MM.1S (cell line): Measurements from ENCODE around the gene ANAPC16.

ENCODE experiments used
- DNase-seq: peaks from one replicate; pipeline ENCODE4 v3.0.0-alpha.2; 2015
- H2AFZ ChIP-seq: fragments of 300-600 bp; sonication (generic); 2 replicates; pipeline ENCODE4 v1.6.0; 2016; ENCODE audit warnings: antibody characterized with exemption, low read length
- H3F3A ChIP-seq: fragments of 300-600 bp; sonication (generic); 2 replicates; pipeline ENCODE4 v1.6.1; 2016; ENCODE audit warnings: mild to moderate bottlenecking, antibody characterized with exemption, low read length, moderate library complexity, mixed read lengths; ENCODE audit not compliant: insufficient read depth
- H3K27ac ChIP-seq: fragments of 300-600 bp; sonication (generic); 2 replicates; pipeline ENCODE4 v1.5.1; 2016; ENCODE audit warnings: mild to moderate bottlenecking, low read length
- H3K27me3 ChIP-seq: fragments of 300-600 bp; sonication (generic); replicated peaks from 2 replicates; pipeline ENCODE4 v1.6.0; 2016; ENCODE audit warnings: low read length; ENCODE audit not compliant: insufficient read depth
- H3K36me3 ChIP-seq: fragments of 300-600 bp; sonication (generic); replicated peaks from 2 replicates; pipeline ENCODE4 v1.6.1; 2016; ENCODE audit warnings: mild to moderate bottlenecking, low read length, mixed read lengths; ENCODE audit not compliant: insufficient read depth
- H3K4me1 ChIP-seq: fragments of 300-600 bp; sonication (generic); 2 replicates; pipeline ENCODE4 v1.6.1; 2016; ENCODE audit warnings: low read length, mixed read lengths
- H3K4me2 ChIP-seq: fragments of 300-600 bp; sonication (generic); 2 replicates; pipeline ENCODE4 v1.6.0; 2016; ENCODE audit warnings: low read depth, low read length
- H3K4me3 ChIP-seq: fragments of 300-600 bp; sonication (generic); 2 replicates; pipeline ENCODE4 v1.5.1; 2016; ENCODE audit warnings: low read length, mixed read lengths
- H3K79me2 ChIP-seq: fragments of 300-600 bp; sonication (generic); 2 replicates; pipeline ENCODE4 v1.6.1; 2016; ENCODE audit warnings: mixed run types, low read length, mixed read lengths
- H3K9ac ChIP-seq: fragments of 300-600 bp; sonication (generic); 2 replicates; pipeline ENCODE4 v1.6.1; 2016; ENCODE audit warnings: low read length, mixed read lengths
- H3K9me2 ChIP-seq: fragments of 300-600 bp; sonication (generic); replicated peaks from 2 replicates; pipeline ENCODE4 v1.6.1; 2016; ENCODE audit warnings: mild to moderate bottlenecking, low read length, mixed read lengths; ENCODE audit not compliant: insufficient read depth
- H3K9me3 ChIP-seq: fragments of 300-600 bp; sonication (generic); replicated peaks from 2 replicates; pipeline ENCODE4 v1.6.1; 2016; ENCODE audit warnings: mild to moderate bottlenecking, low read length, mixed read lengths; ENCODE audit not compliant: insufficient read depth
- H4K20me1 ChIP-seq: fragments of 300-600 bp; sonication (generic); 2 replicates; pipeline ENCODE4 v1.6.1; 2016; ENCODE audit warnings: mild to moderate bottlenecking, low read length, moderate library complexity, mixed read lengths; ENCODE audit not compliant: insufficient read depth
- EZH2 ChIP-seq: fragments of 300-600 bp; sonication (generic); optimal IDR thresholded peaks from 2 replicates; pipeline ENCODE3; 2017; ENCODE audit warnings: low read depth, mild to moderate bottlenecking, antibody characterized with exemption, low read length, mixed read lengths
- EZH2phosphoT487 ChIP-seq: fragments of 300-600 bp; sonication (generic); IDR thresholded peaks from 2 replicates; pipeline ENCODE4 v1.6.1; 2018; ENCODE audit warnings: antibody characterized with exemption, low read length
- TF ChIP-seq, protein P1 (sequence below): fragments of 300-600 bp; sonication (generic); IDR thresholded peaks from 2 replicates; pipeline ENCODE4 v1.5.1; 2016; ENCODE audit warnings: antibody characterized with exemption, low read length, mixed read lengths

Gene ANAPC16

DNA sequence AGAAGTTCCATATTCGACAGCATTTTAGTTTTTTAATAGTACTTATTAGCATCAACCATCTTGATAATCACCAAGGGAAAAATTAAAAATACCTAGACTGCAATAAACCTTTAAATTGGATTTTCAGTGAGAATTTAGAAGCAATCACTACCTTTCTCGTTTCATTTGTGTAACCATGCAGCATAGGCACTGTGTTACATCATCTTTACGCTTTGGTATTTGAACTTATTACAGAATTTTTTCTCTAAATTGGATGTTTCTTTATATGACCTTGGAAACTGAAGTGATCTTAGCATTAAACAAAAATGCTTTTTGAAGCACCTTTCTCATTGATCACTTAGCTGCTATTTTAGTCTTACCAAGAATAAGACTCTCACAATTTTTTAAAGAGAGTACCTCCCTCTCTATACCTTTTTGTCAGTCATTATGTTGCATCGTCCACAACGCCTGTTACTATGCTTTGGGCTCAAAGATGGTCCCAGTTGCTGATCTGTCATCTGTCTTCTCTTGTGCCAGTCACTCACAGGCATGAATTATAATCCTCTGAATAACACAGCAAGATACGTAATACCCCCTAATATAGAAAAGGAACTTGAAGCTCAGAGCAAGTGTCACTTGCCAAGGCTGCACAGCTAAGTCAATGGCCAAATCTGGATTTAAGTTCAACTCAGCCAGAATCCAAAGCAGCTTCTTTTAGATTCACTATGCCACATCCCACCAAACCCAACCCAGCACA lies 19.9 kb downstream of the ANAPC16 start:
- no peaks in the 10 kb centered on the region for H3K27me3 ChIP-seq
- no peaks in the 10 kb centered on the region for H3K4me1 ChIP-seq
- no peaks in the 10 kb centered on the region for H4K20me1 ChIP-seq
- no peak overlapping the region for H2AFZ ChIP-seq
- no peaks in the 10 kb centered on the region for H3F3A ChIP-seq
- H3K9ac ChIP-seq, result no peak overlapping the region
- H3K4me2 ChIP-seq, result no peak overlapping the region
- no peak overlapping the region for H3K27ac ChIP-seq
- DNase-seq, result no peak
- H3K4me3 ChIP-seq, result no peak overlapping the region
- no peak for TF ChIP-seq EZH2phosphoT487
- TF ChIP-seq EZH2, result no peak
- TF ChIP-seq, protein P1, sequence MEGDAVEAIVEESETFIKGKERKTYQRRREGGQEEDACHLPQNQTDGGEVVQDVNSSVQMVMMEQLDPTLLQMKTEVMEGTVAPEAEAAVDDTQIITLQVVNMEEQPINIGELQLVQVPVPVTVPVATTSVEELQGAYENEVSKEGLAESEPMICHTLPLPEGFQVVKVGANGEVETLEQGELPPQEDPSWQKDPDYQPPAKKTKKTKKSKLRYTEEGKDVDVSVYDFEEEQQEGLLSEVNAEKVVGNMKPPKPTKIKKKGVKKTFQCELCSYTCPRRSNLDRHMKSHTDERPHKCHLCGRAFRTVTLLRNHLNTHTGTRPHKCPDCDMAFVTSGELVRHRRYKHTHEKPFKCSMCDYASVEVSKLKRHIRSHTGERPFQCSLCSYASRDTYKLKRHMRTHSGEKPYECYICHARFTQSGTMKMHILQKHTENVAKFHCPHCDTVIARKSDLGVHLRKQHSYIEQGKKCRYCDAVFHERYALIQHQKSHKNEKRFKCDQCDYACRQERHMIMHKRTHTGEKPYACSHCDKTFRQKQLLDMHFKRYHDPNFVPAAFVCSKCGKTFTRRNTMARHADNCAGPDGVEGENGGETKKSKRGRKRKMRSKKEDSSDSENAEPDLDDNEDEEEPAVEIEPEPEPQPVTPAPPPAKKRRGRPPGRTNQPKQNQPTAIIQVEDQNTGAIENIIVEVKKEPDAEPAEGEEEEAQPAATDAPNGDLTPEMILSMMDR, result no peak
- H3K79me2 ChIP-seq, result peaks cover 4% of the 10 kb centered on the region; the same call in 1 of the 2 replicates
- peaks cover 10% of the 10 kb centered on the region for H3K36me3 ChIP-seq
- no peaks in the 10 kb centered on the region for H3K9me2 ChIP-seq
- H3K9me3 ChIP-seq, result no peaks in the 10 kb centered on the region

DNA sequence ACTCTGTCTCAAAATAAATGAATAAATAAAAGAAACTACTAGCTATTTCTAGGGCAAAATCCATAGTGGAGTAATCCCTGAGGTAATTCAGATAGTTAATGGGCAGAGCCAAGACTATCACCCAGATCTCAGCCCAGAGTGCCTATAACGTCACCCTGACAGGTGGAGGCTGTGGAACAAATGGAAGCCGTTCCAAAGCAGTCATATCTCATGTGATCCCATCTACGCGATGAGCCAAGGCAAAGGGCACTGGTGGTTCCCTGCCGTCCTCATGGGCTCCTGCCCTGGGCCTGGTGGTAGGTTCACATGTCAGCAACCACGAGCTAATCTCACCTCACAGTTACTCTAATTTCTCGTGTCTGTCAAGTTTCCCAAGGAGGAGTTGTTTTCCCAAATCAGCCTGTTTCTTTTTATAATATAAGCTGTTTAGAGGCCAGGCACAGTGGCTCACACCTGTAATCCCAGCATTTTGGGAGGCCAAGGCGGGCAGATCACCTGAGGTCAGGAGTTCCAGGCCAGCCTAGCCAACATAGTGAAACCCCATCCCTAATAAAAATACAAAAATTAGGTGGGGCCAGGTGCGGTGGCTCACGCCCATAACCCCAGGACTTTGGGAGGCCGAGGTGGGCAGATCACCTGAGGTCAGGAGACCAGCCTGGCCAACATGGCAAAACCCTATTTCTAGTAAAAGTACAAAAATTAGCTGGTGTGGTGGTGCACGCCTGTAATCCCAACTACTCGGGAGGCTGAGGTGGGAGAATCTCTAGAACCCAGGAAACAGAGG lies 22.8 kb downstream of the ANAPC16 start:
- Histone ChIP-seq H3K27me3 (no peaks in the 10 kb centered on the region), H3K9me3 (no peaks in the 10 kb centered on the region), H3K4me2 (no peak overlapping the region), H3K4me1 (no peaks in the 10 kb centered on the region), H3F3A (no peaks in the 10 kb centered on the region), H3K9me2 (no peaks in the 10 kb centered on the region), H3K9ac (no peak overlapping the region), H3K79me2 (no peaks in the 10 kb centered on the region), H3K27ac (no peak overlapping the region), H3K36me3 (peaks cover 7% of the 10 kb centered on the region), H3K4me3 (no peak overlapping the region), H4K20me1 (no peaks in the 10 kb centered on the region), H2AFZ (no peak overlapping the region)
- DNase-seq, result no peak
- TF ChIP-seq, protein P1, result no peak
- no peak for TF ChIP-seq EZH2phosphoT487
- no peak for TF ChIP-seq EZH2

DNA sequence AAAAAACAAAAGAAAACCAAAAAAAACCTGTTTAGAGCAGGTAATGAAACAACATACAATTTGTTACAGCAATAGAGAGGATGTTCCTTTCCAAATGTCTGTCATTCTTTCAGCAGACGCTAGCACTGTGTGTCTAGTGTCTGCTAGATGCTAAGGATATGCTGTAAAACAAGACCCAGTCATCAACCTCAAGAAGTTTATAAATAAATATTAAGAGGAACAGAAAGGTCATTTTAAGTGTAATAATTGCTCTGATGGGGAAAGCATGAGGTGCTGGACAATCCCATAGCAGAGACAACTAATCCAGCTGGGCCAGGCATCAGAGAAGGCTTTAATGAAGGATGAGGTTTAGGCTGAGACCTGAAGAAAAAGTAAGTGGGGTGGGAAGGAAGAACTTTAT lies 23.6 kb downstream of the ANAPC16 start:
- H3K79me2 ChIP-seq, result no peaks in the 10 kb centered on the region
- no peak overlapping the region for H3K9ac ChIP-seq
- no peaks in the 10 kb centered on the region for H3K4me1 ChIP-seq
- H3K36me3 ChIP-seq, result peaks cover 4% of the 10 kb centered on the region
- TF ChIP-seq EZH2phosphoT487, result no peak
- no peak for TF ChIP-seq EZH2
- TF ChIP-seq, protein P1, result no peak
- H3K9me3 ChIP-seq, result no peaks in the 10 kb centered on the region
- no peaks in the 10 kb centered on the region for H3K9me2 ChIP-seq
- H3F3A ChIP-seq, result no peaks in the 10 kb centered on the region
- no peaks in the 10 kb centered on the region for H3K27me3 ChIP-seq
- H3K27ac ChIP-seq, result no peak overlapping the region
- H3K4me2 ChIP-seq, result no peak overlapping the region
- no peaks in the 10 kb centered on the region for H4K20me1 ChIP-seq
- no peak overlapping the region for H2AFZ ChIP-seq
- H3K4me3 ChIP-seq, result no peak overlapping the region
- DNase-seq, result no peak
